ENCODE data around the gene PROZ.
A peak's percentile ranks its signal among the peaks of the same experiment; 100 is the strongest.

Gene PROZ

DNA sequence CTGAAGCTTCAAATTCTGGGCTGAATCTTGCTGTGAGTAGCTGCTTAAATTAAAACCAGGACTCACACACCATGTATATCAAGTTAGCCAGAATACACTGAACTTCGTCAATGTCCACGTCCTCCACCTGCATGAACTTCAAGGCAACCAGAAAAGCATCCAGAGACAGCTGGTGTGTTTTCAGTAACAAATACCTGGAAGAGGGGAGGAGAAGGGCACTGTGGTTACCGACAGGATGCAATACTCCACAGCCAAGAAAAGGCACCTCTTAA, 20.4 kb downstream of the PROZ start:
- no peak for DNase-seq (ENCODE audit: low read depth)

DNA sequence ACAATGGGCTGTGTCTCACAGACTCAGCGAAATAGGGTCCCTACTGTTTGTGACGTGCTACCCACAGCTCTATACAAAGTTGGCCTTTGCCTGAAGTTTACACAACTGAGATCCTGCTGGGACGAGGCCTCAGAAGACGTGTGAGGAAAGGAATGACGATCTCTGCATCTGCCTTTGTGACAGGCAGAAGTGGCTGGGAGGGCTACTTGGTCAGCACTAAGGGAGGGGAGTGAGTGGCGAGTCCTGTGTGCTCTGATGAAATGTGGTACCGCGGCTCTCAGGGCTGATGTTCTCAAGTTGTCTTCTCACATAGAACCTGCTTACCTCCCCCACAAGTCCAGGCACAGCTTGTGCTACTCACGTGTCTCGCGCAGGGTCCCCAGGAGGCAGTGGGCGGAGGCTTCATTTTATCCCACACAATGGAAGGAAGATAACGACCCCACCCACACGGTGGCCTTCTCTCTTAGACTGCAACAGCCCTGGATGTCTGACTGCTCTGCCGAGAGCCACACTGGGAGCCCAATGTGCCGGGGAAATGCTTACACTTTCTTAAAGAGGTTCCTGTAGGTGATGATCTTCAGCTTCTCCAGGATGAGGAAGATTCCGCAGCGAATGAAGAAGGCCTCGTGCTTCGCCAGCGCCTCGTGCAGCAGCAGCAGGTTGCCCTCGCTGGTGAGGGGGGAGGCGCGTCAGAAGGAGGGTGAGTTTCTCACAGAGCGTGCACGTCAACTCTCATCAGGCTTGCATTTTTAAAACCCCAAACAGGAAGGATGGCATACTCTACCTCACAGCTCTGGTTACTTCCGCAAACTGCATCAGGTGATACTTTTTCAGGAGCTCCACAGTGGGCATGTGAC, 21.2 kb downstream of the PROZ start:
- no peak for DNase-seq (ENCODE audit: low read depth)

DNA sequence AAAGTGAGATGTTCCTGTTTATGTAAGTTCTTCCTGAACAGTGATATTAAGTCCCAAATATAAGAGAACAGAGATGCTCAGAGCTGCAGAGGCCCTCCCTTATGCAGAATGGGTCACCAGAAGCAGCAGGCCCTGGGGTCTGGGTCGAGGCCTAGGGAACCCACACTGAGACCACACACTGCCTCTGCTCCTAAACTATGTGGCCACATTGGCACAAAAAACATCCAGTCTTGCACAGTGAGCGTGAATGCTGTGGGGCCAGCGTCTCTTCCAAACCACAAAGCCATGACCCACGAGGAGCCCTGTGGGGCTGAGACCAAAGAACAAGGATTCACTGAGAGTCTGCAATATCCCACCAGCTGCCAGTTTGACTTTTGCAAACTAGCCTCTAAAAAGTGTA, 23.6 kb downstream of the PROZ start:
- no peak for DNase-seq (ENCODE audit: low read depth)

DNA sequence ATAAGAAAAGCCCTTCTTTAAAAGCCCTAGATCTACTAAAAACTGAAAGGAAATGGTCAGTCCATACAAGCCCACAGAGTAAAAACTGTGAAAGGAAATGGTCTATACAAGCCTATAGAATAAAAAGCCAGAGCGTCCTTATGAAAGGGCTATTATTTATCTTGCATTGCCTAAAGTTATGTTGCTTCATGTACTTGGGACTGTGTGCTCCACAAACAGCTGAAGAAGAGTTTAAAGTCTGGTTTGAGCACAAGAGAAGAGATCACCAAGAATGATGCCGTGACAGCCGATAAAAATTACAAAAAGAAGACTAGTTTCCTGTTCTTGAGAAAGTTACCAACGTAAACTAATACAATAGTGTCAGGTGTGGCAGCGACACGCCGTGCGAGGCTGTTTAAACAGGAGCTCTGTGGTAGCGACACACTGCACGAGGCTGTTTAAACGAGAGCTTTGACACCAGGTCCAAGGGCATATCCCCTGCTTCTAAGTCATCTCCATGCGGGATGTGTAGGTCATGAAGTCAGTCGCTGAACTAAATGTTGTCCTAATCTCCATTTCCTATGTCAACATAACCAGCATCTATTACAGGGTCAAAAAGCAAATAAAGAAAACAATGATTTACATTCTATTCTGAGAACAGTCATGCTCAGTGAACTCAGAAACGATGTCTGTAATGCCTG, 25.1 kb downstream of the PROZ start:
- no peak for DNase-seq (ENCODE audit: low read depth)

DNA sequence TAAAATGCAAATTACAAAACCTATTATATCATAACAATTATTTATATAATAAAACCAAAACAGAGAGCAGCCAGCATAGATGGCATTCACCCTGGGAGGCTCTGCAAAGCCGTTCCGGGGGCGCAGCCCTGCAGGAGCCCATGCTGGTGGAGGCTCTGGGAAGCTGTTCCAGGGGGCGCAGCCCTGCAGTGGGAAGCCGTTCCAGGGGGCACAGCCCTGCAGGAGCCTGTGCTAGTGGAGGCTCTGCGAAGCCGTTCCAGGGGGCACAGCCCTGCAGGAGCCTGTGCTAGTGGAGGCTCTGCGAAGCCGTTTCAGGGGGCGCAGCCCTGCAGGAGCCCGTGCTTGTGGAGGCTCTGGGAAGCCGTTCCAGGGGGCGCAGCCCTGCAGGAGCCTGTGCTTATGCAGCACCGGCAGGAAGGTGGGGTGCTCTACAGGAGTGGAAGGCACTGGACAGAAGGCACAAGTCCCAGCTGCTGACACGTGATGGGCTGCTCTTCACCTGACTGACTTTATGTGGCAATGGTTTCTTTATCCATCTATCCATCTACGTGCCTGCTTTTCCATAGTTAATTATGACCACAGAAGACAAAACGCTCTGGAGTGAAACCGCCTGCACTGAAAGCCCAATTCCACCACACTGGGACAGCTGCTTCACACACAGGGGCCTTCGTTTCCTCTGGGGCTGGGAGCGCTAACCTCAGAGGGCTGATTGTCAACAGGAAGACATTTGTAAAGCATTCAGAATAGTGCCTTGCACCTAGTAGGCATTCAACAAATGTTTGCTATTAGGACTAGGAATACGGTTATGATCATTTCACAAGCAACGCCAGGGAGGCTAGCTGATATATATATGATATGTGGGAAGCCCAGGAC, 26.4 kb downstream of the PROZ start:
- no peak for DNase-seq (ENCODE audit: low read depth)

DNA sequence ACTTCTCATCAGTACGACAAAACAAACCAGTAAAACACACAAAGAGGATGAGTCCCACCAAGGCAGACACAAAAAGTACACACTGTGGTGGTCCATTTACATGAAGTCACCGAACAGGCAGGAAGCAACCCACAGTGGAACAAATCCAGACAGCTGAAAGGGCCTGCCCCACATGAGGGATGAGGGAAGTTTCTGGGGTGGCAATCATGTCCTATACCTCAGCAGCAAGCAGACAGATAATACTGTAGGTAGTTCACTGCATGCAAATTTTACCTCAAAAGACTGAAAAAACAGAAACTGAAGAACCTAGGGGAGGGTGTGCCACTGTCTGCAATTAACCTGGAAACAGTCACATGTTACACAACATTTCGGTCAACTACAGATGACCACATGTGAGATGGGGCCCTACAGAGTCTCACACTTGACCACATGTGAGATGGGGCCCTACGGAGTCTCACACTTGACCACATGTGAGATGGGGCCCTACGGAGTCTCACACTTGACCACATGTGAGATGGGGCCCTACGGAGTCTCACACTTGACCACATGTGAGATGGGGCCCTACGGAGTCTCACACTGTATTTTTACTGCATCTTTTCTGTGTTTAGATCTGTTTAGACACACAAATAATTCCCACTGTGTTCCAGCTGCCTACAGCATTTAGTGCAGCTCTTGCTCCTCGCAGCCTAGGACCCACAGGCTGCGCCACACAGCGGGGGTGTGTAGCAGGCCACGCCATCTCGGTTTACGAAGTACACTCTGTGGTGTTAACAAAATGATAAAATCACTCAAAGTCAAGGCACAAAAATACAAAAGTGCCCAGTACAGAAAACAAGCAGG, 27.8 kb downstream of the PROZ start:
- no peak for DNase-seq (ENCODE audit: low read depth)

DNA sequence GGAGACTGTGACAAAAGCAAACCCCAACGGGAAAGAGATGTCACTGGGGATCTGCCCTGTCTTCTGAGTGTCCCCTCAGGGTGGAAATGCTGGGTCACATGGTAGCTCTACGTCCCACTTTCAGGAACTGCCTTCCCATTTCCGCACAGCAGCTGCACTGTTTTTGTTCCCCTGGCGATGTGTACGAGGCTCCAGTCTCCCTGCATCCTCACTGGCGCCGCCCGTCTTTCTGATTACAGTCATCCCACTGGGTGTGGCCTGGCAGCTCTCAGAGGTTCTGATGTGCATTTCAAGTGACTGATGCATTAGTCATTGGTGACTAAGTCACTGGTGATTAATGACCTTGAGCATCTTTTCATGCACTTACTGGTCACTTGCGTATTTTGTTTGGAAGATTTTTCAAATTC, 28.8 kb downstream of the PROZ start:
- peak; percentile 97 for DNase-seq (ENCODE audit: low read depth)

DNA sequence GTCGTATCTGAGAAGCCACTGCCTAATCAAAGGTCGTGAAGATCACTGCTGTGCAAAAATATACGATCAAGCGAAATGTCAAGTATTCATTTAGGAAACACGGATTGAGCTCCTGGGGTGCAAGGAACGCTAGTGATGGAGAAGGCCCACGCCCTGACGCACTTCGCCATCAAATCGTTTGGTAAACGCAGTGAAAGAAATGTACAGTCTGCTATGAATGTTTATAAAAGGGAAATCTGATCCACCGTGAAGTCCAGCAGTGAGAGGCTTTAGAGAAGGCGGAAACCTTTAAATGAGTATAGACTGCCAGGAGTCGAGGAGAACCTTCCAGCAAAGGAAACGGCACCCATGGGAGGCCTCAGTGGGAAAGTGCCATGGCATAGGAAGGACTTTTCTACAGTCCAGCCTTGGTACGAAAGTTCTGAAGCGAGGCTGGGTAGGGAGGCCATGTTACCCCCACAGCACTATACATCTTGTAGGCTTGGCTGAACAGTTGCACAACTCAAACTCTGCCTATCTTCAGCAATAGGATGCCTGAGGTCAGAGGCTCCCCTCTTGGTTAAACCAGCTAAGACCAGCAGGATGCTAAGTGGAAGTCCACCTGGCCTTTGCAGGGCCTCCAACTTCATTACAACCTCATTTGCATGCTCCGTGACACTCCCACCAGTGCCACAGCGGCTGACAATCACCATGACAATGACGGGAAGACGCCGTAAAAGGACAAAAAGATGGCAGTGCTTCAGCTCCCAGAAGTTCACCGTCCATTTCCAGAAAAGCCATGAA, 29.6 kb downstream of the PROZ start:
- peak; percentile 22 for DNase-seq (ENCODE audit: low read depth)

DNA sequence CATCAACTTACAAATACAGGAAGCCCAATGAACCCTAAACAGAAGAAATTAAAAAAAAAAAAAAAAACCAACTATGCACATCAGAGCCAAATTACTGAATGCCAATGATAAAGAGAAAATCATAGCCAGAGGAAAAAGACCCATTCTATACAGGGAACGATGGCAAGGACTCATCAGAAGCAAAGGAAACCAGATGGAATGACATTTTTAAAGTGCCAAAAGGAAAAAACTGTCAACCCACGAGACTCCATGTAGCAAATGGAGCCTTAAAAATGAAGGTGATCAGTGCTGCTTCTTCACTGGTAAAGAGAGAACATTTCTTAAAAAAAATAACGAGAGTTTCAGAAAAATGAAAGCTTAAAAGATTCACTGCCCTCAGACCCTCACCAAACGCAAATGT, 31.7 kb downstream of the PROZ start:
- no peak for DNase-seq (ENCODE audit: low read depth)

DNA sequence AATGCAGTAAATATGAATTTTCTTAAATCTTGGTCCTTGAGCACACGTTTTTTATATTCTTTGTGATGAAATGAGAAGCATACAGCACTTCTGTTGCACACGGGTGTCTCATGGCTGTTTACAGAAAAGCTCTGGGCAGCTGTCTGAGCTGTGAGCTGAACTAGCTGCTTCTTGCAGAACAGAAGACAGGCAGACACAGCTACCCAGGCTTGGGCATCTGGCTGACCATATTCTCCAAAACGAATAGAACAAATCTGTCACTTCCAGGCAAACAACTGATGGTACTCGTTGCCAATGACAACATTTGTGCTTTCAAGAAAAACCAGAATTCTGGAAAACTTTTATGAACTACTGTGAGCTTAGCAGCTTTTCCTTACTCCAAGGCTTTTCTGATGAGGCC, 33.8 kb downstream of the PROZ start:
- DNase-seq (ENCODE audit: low read depth): no peak

DNA sequence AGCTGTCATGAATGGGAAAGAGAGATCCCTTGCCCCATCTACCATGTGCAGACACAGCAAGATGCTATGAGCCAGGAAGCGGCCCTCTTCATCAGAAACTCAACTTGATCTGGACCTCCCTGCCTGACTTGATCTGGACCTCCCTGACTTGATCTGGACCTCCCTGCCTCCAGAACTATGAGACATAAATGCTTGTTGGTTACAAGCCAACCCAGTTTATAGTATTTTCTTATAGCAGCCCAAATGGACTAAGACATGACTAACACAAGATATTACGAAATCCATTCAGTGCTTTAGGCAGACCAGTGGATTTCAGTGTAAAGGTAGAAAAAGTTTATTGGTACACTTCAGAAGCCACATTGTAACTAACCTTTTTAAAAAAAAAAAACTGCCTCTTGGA, 34.5 kb downstream of the PROZ start:
- peak; percentile 82 for DNase-seq (ENCODE audit: low read depth)

DNA sequence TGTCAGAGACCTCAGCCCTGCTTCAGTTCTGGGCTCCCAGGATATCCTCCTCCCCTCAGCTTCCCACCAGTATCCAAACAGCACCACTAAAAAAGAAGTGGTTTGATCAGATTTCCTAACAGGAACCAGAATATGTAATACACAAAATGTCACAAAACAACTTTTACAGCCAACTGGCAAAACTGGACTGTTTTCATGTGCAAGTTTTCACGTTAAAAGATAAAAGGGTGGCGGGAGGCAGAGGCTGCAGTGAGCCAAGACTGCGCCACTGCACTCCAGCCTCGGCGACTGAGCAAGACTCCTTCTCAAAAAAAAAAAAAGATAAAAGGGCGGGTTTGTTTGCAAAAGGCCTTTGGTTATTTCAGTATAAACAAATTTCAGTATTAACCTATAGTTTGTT, 36.9 kb downstream of the PROZ start:
- no peak for DNase-seq (ENCODE audit: low read depth)

DNA sequence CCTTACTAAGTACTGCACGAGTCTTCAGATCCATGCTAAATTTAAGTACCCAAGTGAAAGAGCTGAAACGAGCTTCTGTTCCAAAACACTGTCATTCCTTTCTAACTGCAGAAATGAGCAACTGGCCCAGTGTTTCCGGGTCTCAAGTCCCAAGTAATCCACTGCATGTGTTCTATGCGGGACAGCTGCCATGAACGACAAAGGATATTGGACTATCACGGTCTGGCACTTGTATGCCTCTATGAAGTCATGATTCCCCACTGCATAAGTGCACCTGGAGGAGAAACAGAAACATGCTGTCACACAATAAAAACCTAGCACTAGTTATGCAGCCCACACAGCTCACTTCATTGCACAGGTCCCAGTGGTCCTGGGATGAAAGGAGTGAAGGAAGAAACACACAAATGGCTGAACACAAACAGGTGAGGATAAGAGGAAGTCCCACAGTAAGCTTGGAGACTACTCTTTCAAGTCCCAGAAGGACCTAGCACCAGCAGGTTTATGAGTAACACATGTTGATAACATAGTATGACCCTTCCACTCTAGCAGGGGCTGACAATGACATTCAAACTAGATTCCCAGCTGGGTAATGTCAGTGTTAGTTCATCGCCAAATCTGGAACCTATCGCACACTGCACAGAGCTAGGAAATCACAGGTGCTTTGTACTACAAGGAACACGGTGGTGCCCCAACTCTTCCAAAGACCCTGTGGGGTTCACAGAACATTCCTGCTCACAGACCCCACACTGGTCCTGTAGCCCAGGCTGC, 38.7 kb downstream of the PROZ start:
- no peak for DNase-seq (ENCODE audit: low read depth)

DNA sequence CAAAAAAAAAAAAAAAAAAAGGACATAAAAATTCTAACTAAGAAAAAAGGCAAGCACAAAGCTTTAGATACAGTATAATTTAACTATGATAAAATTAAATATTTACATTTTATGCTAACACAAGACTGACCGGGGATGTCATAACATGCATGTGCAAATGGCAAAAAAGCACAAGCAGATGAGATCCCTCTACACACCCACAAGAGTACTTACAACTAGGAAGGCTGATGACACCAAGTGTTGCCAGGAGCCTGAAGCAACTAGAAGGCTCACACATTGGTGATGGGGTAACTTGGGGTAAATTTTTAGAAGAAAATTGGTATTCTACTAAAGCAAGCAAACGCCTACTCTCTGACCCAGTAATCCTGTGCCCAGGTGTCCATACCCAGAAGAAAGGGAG, 43.4 kb downstream of the PROZ start:
- DNase-seq (ENCODE audit: low read depth): no peak

DNA sequence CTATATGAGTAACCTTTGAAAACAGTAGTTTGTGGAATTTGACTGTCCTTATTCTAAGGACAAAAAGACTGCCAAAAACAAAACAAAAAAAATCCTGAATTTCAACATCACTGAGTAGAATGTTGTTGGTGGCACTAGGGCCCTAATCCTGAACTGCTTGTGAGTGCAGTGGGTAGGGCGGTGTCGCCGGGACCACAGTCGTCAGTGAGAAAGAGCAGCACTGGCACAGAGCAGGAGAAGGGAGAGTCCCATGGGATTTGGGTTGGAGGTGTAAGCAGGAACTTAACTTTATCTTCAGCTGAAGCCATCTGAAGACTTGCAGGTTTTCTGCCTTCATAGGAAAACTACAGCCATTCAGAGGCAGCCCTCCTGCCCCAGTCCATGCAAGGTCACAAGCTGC, 44.5 kb downstream of the PROZ start:
- DNase-seq (ENCODE audit: low read depth): no peak

DNA sequence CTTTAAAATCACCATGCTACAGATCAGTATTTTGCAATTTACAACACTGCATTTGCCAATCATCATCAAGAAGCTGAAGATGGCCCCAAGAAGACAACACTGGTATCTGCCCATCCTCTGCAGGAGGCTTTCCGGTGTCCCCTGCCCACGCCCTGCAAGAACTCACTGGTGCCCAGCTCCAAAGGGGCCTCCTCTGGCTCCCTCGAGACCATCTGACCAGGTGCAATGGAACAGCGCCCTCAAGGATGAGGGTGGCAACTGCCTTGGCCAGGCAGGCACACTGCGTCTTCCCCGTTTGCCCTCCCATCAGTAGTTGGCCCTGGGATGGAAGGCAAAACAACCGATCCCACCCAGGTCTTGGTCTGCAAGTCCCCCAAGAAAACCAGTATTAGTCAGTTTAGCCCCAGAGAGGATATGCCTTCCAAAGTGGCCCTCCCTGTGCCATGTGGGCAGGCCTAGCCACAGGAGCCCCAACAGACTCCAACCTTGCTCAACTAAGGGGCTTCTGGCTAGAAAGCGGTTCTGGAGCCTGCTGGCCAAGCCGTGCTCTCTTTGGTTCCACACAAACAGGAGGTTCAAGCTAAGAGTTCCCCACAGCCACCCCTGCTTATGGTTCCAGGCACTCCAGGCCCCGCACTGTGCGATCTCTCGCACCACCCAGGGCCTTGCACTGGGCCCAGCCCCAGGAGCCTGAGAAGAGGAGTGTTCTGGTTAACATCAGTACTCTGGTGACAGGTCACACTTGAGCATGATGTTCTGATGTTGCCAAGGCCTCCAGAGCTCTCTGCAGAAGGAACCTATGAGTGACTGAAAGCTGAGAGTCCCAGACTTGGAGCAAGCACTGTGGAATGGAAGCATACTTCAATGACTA, 45.3 kb downstream of the PROZ start:
- peak; percentile 73 for DNase-seq (ENCODE audit: low read depth)

DNA sequence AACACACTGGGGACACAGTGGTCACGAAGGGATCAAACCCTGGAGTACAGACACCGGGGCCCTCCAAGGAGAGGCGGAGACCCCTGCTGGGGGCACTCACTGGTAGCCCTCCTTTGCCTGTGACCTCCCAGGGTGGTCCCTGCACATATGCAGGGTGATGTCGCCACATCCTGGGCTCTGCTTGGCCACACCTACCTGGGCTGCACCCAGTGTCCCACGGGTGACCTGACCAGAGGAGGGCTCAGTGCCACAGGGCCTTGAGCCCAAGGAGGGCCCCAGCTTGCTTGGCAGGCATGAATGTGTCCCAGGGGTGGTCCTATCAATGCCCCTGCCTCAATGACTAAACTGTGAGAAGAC, 45.9 kb downstream of the PROZ start:
- no peak for DNase-seq (ENCODE audit: low read depth)

DNA sequence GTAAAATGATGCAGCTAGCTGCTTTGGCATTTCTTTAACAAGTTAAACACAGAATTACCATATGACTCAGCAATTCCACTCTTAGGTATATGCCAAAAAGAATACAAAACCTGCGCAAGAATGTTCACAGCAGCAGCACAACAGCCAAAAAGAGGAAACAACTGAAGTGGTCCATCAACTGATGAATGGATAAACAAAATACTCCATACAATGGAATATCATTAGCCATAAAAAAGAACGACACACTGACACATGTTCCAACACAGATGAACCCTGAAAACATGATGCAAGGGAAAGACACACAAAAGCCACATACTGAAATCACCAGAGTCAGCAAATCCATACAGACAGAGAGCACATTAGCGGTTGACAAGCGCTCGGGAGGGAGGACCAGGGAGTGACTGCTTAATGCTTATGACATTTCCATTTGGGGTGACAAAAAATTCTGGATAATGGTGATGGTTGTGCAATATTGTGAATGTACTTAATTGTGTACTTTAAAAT, 47.0 kb downstream of the PROZ start:
- DNase-seq (ENCODE audit: low read depth): no peak

DNA sequence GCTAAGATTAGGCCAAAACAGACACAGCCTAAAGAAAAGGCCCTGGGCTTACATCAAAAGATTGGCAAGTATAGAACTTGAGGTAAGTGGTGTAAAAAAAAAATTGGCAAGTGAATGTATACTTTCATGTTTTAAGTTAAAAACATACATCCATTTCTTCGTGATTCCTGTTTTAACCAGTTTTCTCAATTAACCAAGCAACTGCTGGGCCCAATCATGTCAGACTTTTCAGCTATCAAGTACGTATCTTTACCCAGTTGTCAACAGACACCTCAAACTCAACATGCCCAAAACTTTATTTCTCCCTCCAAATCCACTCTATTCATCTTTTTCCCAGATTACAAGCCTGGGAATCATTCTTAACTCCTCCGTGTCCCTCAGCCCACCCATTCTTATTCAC, 49.0 kb downstream of the PROZ start:
- no peak for DNase-seq (ENCODE audit: low read depth)
